GM12873 (cell line): ENCODE results near the gene CCR2.

ENCODE experiments used
- TF ChIP-seq, protein P1 (sequence below): IDR thresholded peaks from 2 replicates; pipeline ENCODE4 v1.5.1; 2012; ENCODE audit warnings: low read depth, mild to moderate bottlenecking, moderate library complexity, low read length, control low read depth; ENCODE audit not compliant: insufficient read depth; ENCODE audit errors: missing control alignments

CCR2 gene

GRCh38 chr3:46353647-46354410, at the start of gene CCR2:
Gene CCR2 (plus strand): TSS chr3:46354111. CDS start chr3:46357528, 3,417 bp downstream.
- TF ChIP-seq, protein P1, sequence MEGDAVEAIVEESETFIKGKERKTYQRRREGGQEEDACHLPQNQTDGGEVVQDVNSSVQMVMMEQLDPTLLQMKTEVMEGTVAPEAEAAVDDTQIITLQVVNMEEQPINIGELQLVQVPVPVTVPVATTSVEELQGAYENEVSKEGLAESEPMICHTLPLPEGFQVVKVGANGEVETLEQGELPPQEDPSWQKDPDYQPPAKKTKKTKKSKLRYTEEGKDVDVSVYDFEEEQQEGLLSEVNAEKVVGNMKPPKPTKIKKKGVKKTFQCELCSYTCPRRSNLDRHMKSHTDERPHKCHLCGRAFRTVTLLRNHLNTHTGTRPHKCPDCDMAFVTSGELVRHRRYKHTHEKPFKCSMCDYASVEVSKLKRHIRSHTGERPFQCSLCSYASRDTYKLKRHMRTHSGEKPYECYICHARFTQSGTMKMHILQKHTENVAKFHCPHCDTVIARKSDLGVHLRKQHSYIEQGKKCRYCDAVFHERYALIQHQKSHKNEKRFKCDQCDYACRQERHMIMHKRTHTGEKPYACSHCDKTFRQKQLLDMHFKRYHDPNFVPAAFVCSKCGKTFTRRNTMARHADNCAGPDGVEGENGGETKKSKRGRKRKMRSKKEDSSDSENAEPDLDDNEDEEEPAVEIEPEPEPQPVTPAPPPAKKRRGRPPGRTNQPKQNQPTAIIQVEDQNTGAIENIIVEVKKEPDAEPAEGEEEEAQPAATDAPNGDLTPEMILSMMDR: no peak

- TF ChIP-seq, protein P1: no peak
Observed at GRCh38 chr3:46304739-46305138, 49.2 kb upstream of the CCR2 start.

DNA sequence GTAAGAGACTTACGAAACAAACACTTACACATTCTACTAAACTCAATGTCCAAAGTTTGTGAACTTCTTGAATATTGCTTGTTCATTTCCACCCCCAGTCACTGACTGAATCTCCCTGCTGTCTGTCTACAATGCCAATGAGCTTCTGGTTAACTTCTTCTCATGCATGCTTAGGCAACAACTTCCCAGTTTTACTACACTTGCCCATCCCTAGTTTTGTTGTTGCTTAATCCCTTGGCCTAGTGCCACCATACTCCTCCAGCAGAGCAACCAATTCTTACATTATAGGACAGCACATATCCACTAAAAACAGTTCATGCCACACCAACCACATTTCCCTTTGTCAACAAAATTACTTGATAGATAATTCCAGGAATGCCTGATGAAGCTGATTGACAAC, 40.9 kb upstream of the CCR2 start:
- TF ChIP-seq, protein P1: no peak

GRCh38 chr3:46314517-46314916, 39.4 kb upstream of the CCR2 start:
- TF ChIP-seq, protein P1: no peak

DNA sequence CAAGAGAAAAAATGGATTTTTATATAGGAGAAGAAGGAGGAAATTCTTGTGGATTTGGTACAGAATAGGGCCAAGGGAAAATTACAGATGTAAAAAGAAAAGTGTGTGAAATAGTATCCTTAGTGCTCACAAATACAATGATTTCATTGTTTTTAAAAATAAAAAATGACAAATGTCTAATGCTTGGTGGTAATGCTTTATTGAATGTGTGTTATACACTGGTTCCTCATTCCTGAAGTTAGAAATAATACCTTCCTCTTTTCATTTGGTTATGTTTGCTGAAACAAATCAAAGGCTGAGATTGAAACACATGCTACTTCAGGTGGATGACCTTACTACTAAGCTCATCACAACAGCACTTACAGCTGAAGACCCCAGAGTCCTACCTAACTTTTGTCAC, 37.7 kb upstream of the CCR2 start:
- TF ChIP-seq, protein P1: no peak

DNA sequence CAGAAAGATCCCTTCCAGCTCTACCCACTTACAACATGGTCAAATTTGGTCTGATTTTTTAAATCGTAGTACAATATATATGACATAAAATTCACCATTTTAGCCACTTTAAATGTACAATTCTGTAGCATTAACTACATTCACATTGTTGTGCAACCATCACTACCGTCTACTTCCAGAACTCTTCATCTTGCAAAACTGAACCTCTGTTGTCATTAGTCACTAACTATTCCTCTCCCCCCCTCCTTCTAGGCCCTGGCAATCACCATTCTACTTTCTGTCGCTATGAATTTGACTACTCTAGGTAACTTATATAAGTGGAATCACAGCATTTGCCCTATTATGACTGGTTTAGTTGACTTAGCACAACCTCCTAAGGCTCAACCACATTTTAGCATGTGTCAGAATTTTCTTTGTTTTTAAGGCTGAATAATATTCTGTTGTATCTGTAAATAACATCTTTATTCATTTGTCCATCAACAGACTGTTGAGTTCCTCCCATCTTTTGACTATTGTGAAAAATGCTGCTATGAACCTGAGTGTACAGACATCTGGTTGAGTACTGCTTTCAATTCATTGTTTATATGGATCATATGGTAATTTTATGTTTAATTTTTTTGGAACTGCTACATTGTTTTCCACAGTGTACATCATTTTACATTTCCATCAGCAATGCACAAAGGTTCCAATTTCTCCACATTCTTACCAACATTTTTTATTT, 35.5 kb upstream of the CCR2 start:
- TF ChIP-seq, protein P1: no peak

GRCh38 chr3:46321461-46322104, 32.3 kb upstream of the CCR2 start:
- TF ChIP-seq, protein P1: no peak
